ENCODE measurements around the gene ZBED1.
A peak's percentile ranks its signal among the peaks of the same experiment; 100 is the strongest.
"Not testable (repeated sequence)": the region's sequence is repeated elsewhere in the genome, so short reads cannot be mapped to it uniquely, and the experiment has no call there.

The ZBED1 gene

DNA sequence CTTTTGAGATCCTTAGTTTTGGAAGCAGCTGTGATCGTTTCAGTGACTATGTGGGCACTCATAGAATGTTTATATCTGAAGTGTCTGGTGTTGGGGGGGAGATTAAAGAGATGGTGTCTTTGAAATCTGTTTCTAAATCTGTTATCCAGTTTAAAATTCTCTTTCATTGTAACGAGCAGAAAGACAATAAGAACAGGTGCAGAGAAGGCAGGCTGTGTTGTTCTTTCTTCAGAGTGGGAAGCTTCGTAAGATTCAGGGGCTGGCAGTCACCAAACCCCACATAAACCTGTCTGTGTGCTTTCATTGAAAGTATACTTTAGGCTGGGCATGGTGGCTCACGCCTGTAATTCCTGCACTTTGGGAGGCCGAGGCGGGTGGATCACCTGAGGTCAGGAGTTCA lies 16.3 kb upstream of the ZBED1 start:
- no peak for DNase-seq

DNA sequence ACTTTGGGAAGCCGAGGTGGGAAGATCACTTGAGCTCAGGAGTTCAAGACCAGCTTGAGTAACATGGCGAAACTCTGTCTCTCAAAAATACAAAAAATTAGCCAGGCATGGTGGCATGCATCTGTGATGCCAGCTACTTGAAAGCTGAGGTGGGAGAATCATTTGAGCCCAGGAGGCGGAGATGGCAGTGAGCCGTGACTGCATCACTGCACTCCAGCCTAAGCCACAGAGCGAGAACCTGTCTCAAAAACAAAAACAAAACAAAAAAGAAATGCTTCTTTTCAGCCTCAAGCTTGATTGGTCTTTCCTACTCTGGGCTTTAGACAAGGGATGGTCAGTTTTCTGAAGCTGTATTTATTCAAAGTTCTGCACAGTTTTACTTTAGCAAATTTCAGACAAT lies 15.8 kb upstream of the ZBED1 start:
- no peak for DNase-seq

DNA sequence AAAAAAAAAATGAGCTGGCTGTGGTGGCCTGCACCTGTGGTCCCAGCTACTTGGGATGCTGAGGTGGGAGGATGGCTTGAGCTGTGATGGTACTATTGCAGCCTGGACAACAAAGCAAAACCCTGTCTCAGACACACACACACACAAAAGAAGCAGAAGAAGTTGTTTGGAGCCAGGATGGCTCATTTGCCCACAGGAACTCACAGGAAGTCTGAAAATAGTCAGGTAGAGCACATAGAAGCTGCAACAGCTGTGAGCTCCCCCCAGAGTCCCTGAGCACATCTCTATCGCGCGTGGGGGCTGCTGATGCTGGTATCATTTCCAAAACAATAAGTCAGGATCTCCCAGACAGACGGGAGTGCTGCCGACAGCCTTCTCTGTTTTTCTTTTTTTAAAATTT lies 13.4 kb upstream of the ZBED1 start:
- no peak for DNase-seq

DNA sequence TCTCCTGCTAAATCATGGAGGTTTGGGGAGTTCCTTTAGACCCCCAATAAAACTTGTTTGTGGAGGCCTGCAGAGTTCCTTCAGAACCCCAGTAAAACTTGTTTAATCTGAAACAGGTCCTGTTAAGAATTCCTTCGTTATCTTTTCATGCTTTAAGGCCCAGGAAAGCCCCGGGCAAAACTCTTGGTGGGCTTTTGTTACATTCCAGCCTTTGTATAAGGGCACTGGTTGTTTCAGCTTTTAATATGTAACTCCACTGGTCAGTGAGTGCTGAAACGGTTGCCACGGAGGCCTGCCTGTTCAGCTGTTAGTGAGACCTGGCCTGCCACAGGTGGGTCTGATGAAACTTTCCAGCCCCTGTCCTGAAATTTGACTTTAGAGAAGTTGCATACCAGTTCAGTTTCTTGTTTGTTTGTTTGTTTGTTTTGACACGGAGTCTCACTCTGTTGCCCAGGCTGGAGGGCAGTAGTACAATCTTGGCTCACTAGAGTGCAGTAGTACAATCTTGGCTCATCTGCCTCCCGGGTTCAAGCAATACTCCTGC lies 12.4 kb upstream of the ZBED1 start:
- DNase-seq = no peak

DNA sequence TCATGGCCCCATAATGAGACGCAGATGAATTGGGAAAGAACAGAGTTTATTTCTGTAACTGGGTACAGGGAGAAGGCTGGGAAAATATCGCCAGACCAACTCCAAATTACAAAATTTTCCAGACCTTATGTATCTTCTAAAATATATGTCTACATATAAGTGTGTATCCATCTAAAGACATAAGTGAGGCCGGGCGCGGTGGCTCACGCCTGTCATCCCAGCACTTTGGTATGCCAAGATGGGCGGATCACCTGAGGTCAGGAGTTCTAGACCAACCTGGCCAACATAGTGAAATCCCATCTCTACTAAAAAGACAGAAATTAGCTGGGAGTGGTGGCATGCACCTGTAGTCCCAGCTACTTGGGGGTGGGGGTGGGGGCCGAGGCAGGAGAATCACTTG lies 11.7 kb upstream of the ZBED1 start:
- DNase-seq = no peak

DNA sequence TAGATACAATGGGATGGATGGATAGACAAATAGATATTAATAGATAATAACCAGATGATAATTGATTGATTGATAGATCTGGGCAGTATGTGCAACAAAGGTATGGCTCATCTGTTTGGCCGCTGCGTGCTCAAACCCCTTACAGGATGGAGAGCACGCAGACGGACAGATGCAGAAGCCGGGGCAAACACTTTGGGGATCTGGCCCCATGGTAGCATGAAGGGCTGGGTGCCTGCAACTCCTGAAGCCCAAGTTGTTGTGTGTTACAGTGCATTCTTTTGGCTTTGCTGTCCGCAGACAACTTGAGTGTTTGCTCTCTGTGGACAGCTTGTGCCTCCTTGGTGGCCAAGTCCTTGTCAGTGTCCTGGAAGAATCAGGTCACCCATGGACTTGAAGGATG lies 10.6 kb upstream of the ZBED1 start:
- DNase-seq = no peak

DNA sequence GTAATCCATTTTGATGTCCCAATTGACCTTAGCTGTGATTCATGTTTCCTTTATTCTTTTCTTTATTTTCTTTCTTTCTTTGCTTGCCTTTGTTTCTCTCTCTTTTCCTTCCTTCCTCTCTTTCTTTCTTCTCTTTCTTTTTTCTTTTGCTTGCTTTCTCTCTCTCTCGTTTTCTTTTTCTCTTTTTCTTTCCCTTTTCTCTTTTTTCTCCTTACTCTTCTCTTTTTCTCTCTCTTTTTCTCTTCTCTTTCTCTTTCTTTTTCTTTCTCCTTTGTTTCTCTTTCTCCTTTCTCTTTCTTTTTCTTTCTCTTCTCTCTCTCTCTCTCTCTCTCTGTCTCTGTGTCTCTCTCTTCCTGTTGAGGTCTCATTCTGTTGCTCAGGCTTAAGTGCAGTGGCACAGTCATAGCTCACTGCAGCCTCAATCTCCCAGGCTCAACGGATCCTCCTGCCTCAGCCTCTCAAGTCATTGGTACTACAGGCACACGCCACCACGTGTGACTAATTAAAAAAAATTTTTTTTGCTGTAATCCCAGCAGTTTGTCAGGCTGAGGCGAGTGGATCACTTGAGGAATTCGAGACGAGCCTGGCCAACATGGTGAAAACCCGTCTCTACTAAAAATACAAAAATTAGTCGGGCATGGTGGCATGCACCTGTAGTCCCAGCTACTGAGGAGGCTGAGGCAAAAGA lies 8.0 kb upstream of the ZBED1 start:
- DNase-seq = no peak

DNA sequence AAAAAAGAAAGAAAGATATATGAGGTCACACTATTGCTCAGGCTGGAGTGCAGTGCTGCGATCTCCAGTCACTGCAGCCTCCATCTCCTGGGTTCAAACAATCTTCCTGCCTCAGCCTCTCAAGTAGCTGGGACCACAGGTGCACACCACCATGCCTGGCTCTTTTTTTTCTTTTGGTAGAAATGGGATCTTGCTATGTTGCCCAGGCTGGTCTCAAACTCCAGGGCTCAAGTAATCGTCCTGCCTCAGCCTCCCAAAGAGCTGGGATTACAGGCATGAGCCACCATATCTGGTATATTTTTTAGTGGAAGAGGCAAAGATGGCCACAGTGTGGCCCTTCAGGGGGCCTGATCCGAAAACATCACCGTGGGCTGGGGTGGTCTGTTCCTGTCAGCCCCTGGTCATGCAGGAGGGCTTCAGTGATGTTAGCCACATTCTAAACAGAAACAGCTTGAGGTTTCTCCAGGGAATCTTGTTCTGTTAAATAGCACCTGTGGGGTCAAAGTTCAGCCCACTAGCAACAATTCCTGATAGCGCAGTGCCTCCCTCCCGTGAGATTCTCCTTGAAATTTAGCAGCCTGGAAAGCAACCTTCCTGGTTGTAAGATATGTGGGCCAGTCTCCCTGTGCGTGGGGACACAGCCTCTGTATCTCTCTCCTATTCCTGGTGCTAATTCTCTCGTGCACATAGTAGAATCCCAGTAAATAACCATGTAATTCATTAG lies 7.3 kb upstream of the ZBED1 start:
- DNase-seq = no peak

DNA sequence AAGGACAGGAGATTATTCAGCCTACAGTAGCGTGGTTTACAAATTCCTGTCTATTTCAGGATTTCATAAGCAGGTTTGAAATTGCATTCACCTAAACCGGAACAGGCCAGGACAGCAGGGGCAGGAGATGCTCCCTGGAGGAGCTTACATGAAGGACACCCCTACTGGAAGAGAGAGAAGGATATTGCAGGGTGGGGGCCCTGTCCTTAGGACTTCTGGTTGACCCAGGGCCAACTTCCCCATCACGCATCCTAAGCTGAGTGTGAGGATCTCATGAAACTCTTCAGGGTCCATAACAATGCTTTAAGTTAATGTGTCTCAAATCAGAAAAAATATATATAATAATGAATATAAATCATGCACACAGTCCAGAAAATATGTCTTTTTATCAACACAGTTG lies 6.4 kb upstream of the ZBED1 start:
- no peak for DNase-seq

DNA sequence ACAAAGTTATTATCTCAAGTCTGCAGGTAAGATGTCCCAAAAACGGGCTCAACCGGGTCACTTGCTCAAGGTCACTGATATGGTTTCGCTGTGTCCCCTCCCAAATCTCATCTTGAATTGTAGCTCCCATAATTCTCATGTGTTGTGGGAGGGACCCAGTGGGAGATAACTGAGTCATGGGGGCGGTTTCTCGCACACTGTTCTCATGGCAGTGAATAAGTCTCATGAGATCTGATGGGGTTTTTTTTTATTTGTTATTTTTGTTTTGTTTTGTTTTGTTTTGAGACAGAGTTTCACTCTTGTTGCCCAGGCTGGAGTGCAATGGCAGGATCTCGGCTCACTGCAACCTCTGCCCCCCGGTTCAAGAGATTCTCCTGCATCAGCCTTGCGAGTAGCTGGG lies 4.6 kb upstream of the ZBED1 start:
- not testable (repeated sequence) for DNase-seq

DNA sequence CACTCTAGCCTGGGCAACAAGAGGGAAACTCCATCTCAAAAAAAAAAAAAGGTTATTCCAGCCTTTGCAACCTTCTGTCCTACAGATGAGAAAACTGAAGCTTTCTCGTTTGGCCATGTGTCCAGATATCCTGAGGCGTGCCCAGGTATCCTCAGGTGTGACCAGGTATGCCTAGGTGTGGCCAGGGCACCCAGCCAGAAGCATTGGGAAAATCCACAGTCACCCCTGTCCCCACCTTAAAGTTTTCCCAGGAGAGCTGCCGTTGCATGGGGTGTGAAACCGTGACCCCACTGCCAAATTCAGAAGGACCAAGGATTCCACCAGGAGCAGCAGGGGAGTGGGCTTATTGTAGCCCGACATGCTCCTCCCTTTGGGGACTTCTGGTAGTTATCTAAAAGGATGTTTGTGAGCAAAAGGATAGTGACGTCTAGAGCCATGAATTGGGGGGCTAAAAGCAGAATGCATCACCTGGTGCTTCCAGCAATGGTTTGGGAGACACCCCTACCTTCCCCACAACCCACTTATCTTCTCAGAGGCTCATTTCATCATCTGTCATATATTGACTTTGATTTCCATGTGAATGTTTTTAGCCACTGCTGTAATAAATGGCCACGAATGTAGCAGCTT lies 4.0 kb upstream of the ZBED1 start:
- DNase-seq = no peak

DNA sequence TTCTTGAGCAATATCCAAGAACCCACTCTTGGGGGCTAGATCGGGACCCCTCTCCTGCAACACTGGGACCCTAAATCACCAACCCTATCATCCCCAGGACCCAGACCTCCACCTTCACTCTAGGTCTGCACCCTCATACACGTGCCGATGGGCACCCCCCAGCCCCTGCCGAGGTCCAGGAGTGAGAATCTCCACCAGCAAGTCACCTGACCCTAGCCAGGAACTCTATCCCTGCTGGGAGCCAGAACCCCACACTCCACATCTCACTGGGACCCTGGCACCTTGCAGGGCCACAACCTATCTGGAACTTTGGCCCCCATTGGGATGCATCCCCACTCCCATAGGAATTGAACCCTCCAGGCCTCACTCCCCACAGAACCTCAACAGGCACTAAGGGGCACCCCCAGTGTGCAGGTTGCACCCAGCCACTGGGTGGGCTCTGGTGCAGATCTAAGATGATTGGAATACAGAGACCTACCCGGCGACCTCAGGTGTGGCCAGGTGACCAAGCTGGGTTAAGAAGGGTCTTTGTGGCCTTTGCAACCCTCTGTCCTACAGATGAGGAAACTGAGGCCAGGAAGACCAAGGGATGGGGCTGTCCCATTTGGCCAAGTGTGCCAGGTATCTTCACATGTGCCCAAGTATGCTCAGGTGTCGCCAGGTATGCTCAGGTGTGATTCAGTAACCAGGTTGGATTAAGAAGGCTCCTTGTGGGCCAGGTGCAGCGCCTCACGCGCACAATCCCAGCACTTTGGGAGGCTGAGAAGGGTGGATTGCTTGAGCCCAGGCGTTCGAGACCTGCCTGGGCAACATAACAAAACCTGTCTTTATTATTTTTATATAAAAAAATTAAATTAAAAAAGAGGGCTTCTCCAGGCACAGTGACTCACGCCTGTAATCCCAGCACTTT lies 3.1 kb upstream of the ZBED1 start:
- DNase-seq = no peak

DNA sequence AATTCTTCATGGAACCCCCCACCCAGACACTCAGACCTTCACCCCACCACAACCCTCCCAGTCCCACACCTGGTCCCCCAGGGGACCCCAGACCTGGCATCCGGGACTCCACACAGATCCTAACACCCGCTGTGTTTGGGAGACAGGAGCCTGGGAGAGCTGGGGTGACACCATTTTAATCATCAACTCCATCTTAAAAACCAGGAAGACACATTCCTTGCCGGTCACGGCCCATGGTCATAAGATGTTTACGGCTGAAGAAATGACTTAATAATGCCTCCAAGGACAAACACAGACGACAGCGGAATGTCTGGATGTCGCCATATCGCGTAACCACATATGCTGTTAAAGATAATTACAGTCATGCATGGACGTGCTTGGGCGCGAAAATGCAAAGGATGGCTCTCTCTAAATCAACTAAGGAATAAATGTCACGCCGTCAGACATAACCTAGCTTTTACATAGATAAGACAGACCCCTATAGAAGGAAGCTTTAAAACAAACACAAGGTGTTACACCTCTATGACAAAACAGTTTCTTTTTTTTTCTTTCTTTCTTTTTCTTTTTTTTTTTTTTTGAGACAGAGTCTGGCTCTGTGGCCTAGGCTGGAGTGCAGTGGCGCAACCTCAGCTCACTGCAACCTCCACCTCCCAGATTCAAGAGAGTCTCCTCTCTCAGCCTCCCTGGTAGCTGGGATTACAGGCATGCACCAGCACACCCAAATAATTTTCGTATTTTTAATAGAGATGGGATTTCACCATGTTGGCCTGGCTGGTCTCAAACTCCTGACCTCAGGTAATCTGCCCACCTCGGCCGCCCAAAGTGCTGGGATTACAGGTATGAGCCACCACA lies 2.1 kb upstream of the ZBED1 start:
- DNase-seq = no peak

DNA sequence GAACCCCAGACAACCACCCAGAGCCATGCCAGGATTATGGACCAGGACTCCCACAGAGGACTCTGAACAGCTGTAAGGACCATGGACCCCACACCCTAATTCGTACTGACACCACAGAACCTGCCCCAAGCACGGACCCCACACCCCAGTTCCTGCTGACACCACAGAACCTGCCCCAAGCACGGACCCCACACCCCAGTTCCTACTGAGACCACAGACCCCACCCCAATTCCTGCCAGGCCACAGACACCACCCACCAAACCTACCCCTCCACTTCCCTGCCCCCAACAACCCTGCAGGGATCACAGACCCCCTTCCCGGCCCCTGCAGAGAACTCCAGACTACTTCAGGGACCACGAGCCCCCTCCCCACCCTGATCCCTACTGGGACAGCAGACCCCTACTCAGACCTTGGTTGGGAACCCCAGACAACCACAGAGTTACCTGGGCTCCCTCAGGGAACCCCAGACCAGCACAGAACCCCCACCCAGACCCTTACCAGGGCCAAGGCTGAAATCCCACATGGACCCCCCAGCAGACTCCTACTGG lies 1.4 kb upstream of the ZBED1 start:
- no peak for DNase-seq

DNA sequence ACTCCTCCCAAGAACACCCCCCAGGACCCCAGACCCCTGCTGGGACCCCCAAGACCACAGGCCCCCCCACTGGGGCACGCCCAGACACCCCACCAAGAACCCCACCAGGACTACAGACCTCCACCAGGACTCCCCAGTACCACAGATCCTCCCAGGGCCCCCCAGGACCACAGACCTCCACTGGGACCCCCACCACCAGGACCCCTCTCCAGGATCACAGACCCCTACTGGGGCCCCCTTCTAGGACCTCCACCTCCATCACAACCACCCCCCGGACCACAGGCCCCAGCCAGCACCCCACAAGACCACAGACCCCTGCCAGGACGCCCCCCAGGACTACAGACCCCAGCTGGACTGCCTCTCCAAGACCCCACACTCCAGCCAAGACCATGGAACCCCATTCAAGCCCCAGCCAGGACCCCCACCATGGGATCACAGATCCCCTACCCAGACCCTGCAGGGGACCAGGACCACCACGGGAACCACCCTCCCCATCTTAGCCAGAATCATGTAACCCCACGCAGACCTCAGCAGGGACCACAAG lies 855 bp upstream of the ZBED1 start:
- DNase-seq = no peak

DNA sequence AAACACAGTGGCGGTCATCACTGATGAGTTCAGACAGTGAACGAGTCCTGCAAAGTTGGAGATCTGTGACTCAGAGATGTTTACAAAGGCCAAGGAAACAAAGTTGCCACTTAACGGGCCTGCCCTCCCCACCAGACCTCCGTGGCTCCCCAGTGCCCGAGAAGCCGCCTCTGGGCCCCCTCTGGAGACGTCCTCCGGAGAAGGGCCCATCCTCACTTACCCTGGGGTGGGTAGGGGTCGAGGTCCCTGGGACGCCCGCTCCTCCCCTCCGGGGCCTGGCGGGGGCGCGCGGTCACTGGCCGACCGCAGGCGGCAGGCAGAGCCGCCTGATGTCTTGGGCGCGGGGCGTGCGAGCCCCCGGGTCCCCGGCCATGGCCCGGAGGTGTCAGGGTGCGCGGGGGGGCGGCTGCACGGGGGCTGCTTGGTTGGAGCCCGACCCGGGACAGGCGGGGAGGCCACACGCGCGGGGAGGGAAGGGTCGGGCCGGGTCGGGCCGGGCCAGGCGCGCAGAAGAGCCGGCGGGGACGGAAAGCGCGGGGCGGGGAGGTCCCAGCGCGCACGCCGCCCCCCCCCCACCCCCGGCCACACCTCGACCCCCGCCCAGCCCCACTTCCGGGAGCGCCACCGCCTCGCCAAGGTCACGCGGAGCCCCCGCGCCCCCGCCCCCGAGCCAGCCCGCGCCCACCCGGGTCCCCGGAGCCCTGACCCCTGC lies 529 bp downstream of the ZBED1 start:
- DNase-seq = peak; percentile 43

DNA sequence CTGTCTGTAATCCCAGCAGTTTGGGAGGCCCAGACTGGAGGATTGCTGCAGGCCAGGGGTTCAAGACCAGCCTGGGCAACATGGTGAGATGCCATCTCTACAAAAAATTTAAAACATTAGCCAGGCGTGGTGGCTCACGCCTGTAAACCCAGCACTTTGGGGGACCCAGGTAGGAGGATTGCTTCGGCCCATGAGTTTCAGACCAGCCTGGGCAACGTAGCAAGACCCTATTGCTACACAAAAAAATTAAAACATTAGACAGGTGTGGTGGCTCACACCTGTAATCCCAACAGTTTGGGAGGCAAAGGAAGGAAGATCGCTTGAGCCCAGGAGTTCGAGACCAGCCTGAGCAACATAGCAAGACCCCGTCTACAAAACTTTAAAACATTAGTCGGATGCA lies 1.3 kb downstream of the ZBED1 start:
- DNase-seq = no peak

DNA sequence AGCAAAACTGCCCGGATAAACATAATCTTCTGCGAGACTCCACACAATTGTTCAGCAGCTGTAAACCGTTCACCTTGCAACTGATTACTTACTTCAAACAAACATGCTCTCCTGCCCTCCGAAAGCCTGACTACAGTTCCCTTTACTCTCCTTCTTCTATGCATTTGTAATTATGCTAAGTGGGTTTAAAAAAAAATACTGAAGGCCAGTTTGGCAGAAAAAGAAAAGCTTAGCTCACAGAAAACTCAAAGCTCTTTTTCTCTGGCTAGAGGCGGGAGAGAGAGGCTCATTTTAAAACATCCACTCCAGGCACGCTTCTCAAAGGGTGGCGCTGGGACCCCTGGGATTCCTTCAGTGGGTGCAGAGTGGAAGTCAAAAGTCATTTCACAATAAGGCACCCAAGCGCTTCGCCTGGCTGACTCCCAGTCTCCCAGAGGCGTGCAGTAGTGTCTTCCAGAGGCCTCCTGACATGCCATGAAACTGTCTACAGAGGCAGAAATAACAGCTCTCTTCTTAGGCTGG lies 1.9 kb downstream of the ZBED1 start:
- no peak for DNase-seq

DNA sequence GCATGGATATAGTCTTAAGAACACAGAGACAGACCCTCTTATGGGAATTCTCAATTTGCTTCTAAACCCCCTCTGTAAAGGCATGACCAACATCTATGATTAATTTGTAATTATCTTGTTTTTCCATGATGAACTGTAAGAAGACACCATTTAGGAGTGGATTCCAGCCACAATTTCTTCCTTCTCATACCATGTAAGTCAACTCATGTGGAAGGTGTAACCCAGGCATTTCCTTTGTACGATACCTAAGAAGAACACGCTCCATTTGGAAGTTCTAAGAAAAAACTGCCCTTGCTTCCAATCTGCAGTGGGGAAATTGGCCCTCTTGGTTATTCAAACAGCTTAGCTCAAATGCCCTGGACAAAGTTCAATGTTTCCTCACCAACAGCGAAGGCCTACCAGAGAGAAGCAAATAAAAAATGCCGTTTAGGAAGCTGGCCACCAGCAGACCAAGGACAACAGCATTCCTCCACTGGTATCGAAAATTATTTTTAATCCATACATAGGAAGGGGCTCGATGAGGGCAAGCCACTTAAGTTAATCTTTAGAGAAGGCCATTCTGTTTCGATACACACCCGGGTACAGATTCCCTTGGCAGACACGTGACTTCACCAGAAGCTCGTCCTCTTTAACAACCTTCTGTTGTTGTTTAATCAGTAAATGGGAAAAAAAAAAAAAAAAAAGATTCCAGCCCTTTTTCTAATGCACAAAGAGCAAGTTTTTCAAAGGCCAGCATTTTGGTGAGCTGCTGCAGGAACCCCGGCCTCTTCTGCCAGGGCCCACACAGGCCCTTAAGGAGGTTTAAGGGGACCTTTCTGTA lies 2.6 kb downstream of the ZBED1 start:
- no peak for DNase-seq

DNA sequence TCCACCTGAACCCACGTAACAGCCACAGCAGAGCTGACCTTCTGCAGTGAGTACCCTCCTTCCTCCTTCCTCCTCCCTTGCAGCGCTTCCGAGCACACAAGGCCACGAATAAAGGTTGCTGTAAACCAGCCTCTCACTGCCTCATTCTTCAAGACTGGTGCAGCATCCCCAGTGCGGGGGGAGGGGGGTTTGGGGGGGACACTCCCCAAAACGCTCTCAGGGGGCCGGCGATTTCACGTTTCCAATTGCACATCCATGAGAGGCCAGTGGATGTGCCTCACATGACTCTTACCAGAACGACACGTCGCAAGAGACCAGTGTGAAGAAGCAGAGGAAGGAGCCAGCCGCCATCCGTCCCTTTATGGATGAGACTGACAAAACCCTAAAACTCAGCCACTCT lies 5.2 kb downstream of the ZBED1 start:
- no peak for DNase-seq

All from stimulated activated CD8-positive, alpha-beta memory T cell treated with anti-CD3 and anti-CD28 coated beads, Interleukin-4, amount 100 ng/mL, for 48 hours (primary cell).